HEK293 (cell line): ENCODE results near the gene PGBD1.

ENCODE experiments used
- EGR2 ChIP-seq: fragments of 450-650 bp; formaldehyde crosslinking; IDR thresholded peaks from 2 replicates; pipeline ENCODE4 v1.5.1; 2016; ENCODE audit warnings: low read depth, missing biosample characterization, missing genetic modification characterization
- GLIS1 ChIP-seq: fragments of 450-650 bp; formaldehyde crosslinking; IDR thresholded peaks from 2 replicates; pipeline ENCODE4 v1.5.1; 2016; ENCODE audit warnings: missing biosample characterization, missing genetic modification characterization
- MYNN ChIP-seq: fragments of 450-650 bp; formaldehyde crosslinking; IDR thresholded peaks from 2 replicates; pipeline ENCODE4 v1.5.1; 2016; ENCODE audit warnings: missing biosample characterization, missing genetic modification characterization, borderline replicate concordance
- OSR2 ChIP-seq: fragments of 450-650 bp; formaldehyde crosslinking; IDR thresholded peaks from 2 replicates; pipeline ENCODE4 v1.5.1; 2016; ENCODE audit warnings: missing biosample characterization, missing genetic modification characterization
- PRDM1 ChIP-seq: fragments of 450-650 bp; formaldehyde crosslinking; IDR thresholded peaks from 2 replicates; pipeline ENCODE4; 2016; ENCODE audit warnings: missing biosample characterization, missing genetic modification characterization
- PRDM10 ChIP-seq: fragments of 450-650 bp; formaldehyde crosslinking; IDR thresholded peaks from 2 replicates; pipeline ENCODE4 v1.5.1; 2016; ENCODE audit warnings: missing biosample characterization, missing genetic modification characterization
- PRDM6 ChIP-seq: fragments of 450-650 bp; formaldehyde crosslinking; IDR thresholded peaks from 2 replicates; pipeline ENCODE4 v1.5.1; 2017; ENCODE audit warnings: missing biosample characterization, missing genetic modification characterization
- SCRT2 ChIP-seq: fragments of 450-650 bp; formaldehyde crosslinking; IDR thresholded peaks from 2 replicates; pipeline ENCODE4 v1.5.1; 2016; ENCODE audit warnings: missing biosample characterization, missing genetic modification characterization
- WT1 ChIP-seq: fragments of 450-650 bp; formaldehyde crosslinking; IDR thresholded peaks from 2 replicates; pipeline ENCODE4 v1.5.1; 2016; ENCODE audit warnings: missing biosample characterization, missing genetic modification characterization
- ZBTB17 ChIP-seq: fragments of 450-650 bp; formaldehyde crosslinking; IDR thresholded peaks from 2 replicates; pipeline ENCODE4 v1.5.1; 2016; ENCODE audit warnings: missing biosample characterization, missing genetic modification characterization
- ZBTB20 ChIP-seq: fragments of 450-650 bp; formaldehyde crosslinking; IDR thresholded peaks from 2 replicates; pipeline ENCODE4 v1.5.1; 2016; ENCODE audit warnings: missing biosample characterization, missing genetic modification characterization
- ZBTB6 ChIP-seq: fragments of 450-650 bp; formaldehyde crosslinking; IDR thresholded peaks from 2 replicates; pipeline ENCODE4 v1.5.1; 2017; ENCODE audit warnings: missing biosample characterization, missing genetic modification characterization
- ZBTB7A ChIP-seq: fragments of 450-650 bp; formaldehyde crosslinking; IDR thresholded peaks from 2 replicates; pipeline ENCODE4 v1.5.1; 2016; ENCODE audit warnings: low read depth, missing biosample characterization, missing genetic modification characterization
- ZBTB8A ChIP-seq: fragments of 450-650 bp; formaldehyde crosslinking; IDR thresholded peaks from 2 replicates; pipeline ENCODE4 v1.5.1; 2016; ENCODE audit warnings: missing biosample characterization, missing genetic modification characterization
- ZNF133 ChIP-seq: fragments of 450-650 bp; formaldehyde crosslinking; IDR thresholded peaks from 2 replicates; pipeline ENCODE4 v1.5.1; 2016; ENCODE audit warnings: missing biosample characterization, missing genetic modification characterization
- ZNF174 ChIP-seq: fragments of 450-650 bp; formaldehyde crosslinking; IDR thresholded peaks from 2 replicates; pipeline ENCODE4 v1.5.0; 2017; ENCODE audit warnings: missing biosample characterization, mild to moderate bottlenecking, missing genetic modification characterization
- ZNF175 ChIP-seq: fragments of 450-650 bp; formaldehyde crosslinking; IDR thresholded peaks from 2 replicates; pipeline ENCODE4 v1.5.1; 2016; ENCODE audit warnings: missing biosample characterization, missing genetic modification characterization
- ZNF2 ChIP-seq: fragments of 450-650 bp; formaldehyde crosslinking; IDR thresholded peaks from 2 replicates; pipeline ENCODE4 v1.5.1; 2016; ENCODE audit warnings: missing biosample characterization, missing genetic modification characterization
- ZNF221 ChIP-seq: fragments of 450-650 bp; formaldehyde crosslinking; IDR thresholded peaks from 2 replicates; pipeline ENCODE4 v1.5.1; 2017; ENCODE audit warnings: missing biosample characterization, missing genetic modification characterization, borderline replicate concordance
- ZNF354C ChIP-seq: fragments of 450-650 bp; formaldehyde crosslinking; IDR thresholded peaks from 2 replicates; pipeline ENCODE4 v1.5.1; 2016; ENCODE audit warnings: missing biosample characterization, missing genetic modification characterization, low read depth, borderline replicate concordance
- ZNF366 ChIP-seq: fragments of 450-650 bp; formaldehyde crosslinking; conservative IDR thresholded peaks from 2 replicates; pipeline ENCODE4 v1.5.1; 2016; ENCODE audit warnings: missing biosample characterization, missing genetic modification characterization
- ZNF394 ChIP-seq: fragments of 450-650 bp; formaldehyde crosslinking; IDR thresholded peaks from 2 replicates; pipeline ENCODE4 v1.5.1; 2016; ENCODE audit warnings: missing biosample characterization, missing genetic modification characterization, mild to moderate bottlenecking, moderate library complexity, borderline replicate concordance
- ZNF473 ChIP-seq: fragments of 450-650 bp; formaldehyde crosslinking; IDR thresholded peaks from 2 replicates; pipeline ENCODE4 v1.5.1; 2017; ENCODE audit warnings: missing biosample characterization, missing genetic modification characterization
- ZNF48 ChIP-seq: fragments of 450-650 bp; formaldehyde crosslinking; IDR thresholded peaks from 2 replicates; pipeline ENCODE4 v1.5.1; 2016; ENCODE audit warnings: missing biosample characterization, missing genetic modification characterization
- ZNF510 ChIP-seq: fragments of 450-650 bp; formaldehyde crosslinking; IDR thresholded peaks from 2 replicates; pipeline ENCODE4 v1.5.1; 2018; ENCODE audit warnings: mild to moderate bottlenecking, missing genetic modification characterization, missing biosample characterization; ENCODE audit not compliant: insufficient replicate concordance
- ZNF629 ChIP-seq: fragments of 450-650 bp; formaldehyde crosslinking; IDR thresholded peaks from 2 replicates; pipeline ENCODE4 v1.5.1; 2017; ENCODE audit warnings: missing biosample characterization, missing genetic modification characterization
- ZNF639 ChIP-seq: fragments of 450-650 bp; formaldehyde crosslinking; IDR thresholded peaks from 2 replicates; pipeline ENCODE4 v1.5.1; 2016; ENCODE audit warnings: missing biosample characterization, missing genetic modification characterization
- ZNF660 ChIP-seq: fragments of 450-650 bp; IDR thresholded peaks from 2 replicates; pipeline ENCODE4 v1.5.1; 2018; ENCODE audit warnings: missing biosample characterization, mild to moderate bottlenecking, missing genetic modification characterization
- ZNF664 ChIP-seq: fragments of 450-650 bp; formaldehyde crosslinking; IDR thresholded peaks from 2 replicates; pipeline ENCODE4 v1.5.1; 2016; ENCODE audit warnings: missing biosample characterization, missing genetic modification characterization
- ZNF692 ChIP-seq: fragments of 450-650 bp; formaldehyde crosslinking; IDR thresholded peaks from 2 replicates; pipeline ENCODE4 v1.5.1; 2016; ENCODE audit warnings: missing biosample characterization, missing genetic modification characterization
- ZNF707 ChIP-seq: fragments of 450-650 bp; formaldehyde crosslinking; IDR thresholded peaks from 2 replicates; pipeline ENCODE4 v1.5.1; 2016; ENCODE audit warnings: missing biosample characterization, missing genetic modification characterization
- ZNF76 ChIP-seq: fragments of 450-650 bp; formaldehyde crosslinking; IDR thresholded peaks from 2 replicates; pipeline ENCODE4; 2016; ENCODE audit warnings: low read depth, missing biosample characterization, missing genetic modification characterization, borderline replicate concordance

Gene PGBD1

GRCh38 chr6:28266962-28267694, 14.2 kb upstream of the PGBD1 start, which contains the start of gene ZSCAN26 (continued):
- TF ChIP-seq MYNN (tag by site-specific recombination) (no peak), ZNF664 (no peak), ZNF366 (no peak), ZNF354C (tag by site-specific recombination) (no peak), PRDM1 (no peak), GLIS1 (tag by site-specific recombination) (no peak), ZNF175 (no peak), ZNF76 (tag by site-specific recombination) (peak; percentile 69; the same call in 1 of the 2 replicates), ZNF174 (tag by site-specific recombination) (no peak), ZNF394 (peak; percentile 89; the same call in 1 of the 2 replicates), ZBTB17 (tag by site-specific recombination) (peak; percentile 95), EGR2 (tag by site-specific recombination) (peak; percentile 57; the same call in 1 of the 2 replicates), PRDM6 (tag by site-specific recombination) (no peak), ZBTB7A (tag by site-specific recombination) (no peak), ZNF48 (no peak), ZNF707 (tag by site-specific recombination) (no peak), ZNF473 (no peak), ZNF2 (peak; percentile 96), ZNF692 (tag by site-specific recombination) (peak; percentile 82), ZNF629 (peak; percentile 68), SCRT2 (tag by site-specific recombination) (no peak), ZNF133 (tag by site-specific recombination) (no peak), ZBTB20 (peak; percentile 98), ZBTB6 (peak; percentile 93), ZBTB8A (tag by site-specific recombination) (0 out of 2 replicates have a peak, but pooled peaks have one; percentile 37), OSR2 (tag by site-specific recombination) (no peak), ZNF221 (tag by site-specific recombination) (no peak), ZNF510 (tag by site-specific recombination) (no peak), ZNF639 (tag by site-specific recombination) (peak; percentile 83), ZNF660 (peak; percentile 96), WT1 (tag by site-specific recombination) (peak; percentile 41; the same call in 1 of the 2 replicates), PRDM10 (peak; percentile 54)
